SK-N-SH (cell line): ENCODE measurements around the gene ATF6. TPM values are rescaled to one million over a fixed set of nuclear protein-coding genes. Genes with fewer than 3 reads are reported as not detected.

ENCODE experiments used
- CTCF ChIA-PET: fragments of 300-600, 350-600 bp; formaldehyde crosslinking; extraction: SDS; loops from one replicate; lab custom pipeline; 2021; lab: Yijun Ruan, JAX
- POLR2A ChIA-PET: fragments of 350-600 bp; sonication (Branson Sonifier 250); formaldehyde crosslinking; extraction: SDS; loops from one replicate; lab custom pipeline; 2020; ENCODE audit warnings: antibody characterized with exemption, inconsistent platforms; lab: Yijun Ruan, JAX
- DNase-seq: peaks from one replicate; pipeline ENCODE4 v3.0.0; 2012
- H2AFZ ChIP-seq: fragments of 200-600 bp; sonication (generic); 2 replicates; pipeline ENCODE4 v1.8.1; 2016; ENCODE audit warnings: antibody characterized with exemption, mild to moderate bottlenecking, low read depth
- H3F3A ChIP-seq: fragments of 200-600 bp; sonication (generic); replicated peaks from 2 replicates; pipeline ENCODE3; 2016; ENCODE audit warnings: antibody characterized with exemption, mild to moderate bottlenecking; ENCODE audit not compliant: insufficient read depth
- H3K27ac ChIP-seq, 2 experiments: fragments of 200-500 bp in 1 of 2; fragments of 200-600 bp in 1 of 2; sonication (Bioruptor generic) in 1 of 2; sonication (generic), shearing (Covaris generic) in 1 of 2; 2 replicates each; pipeline versions ENCODE4 v1.5.1 to v1.6.1; 2014 to 2016; ENCODE audit warnings: low read depth in 2 of 2, inconsistent platforms in 1 of 2, low read length in 1 of 2, mild to moderate bottlenecking in 1 of 2, mixed read lengths in 1 of 2
- H3K27me3 ChIP-seq: fragments of 200-600 bp; sonication (generic), shearing (Covaris generic); 2 replicates; pipeline ENCODE4 v1.6.1; 2016; ENCODE audit warnings: mixed run types; ENCODE audit not compliant: insufficient read depth
- H3K36me3 ChIP-seq, 2 experiments: fragments of 200-500 bp in 1 of 2; fragments of 200-600 bp in 1 of 2; sonication (Bioruptor generic) in 1 of 2; sonication (generic) in 1 of 2; replicated peaks in 1 of 2; 2 replicates each; pipeline versions ENCODE3 to v1.5.1; 2014 to 2016; ENCODE audit warnings: low read length in 1 of 2, mild to moderate bottlenecking in 1 of 2; ENCODE audit not compliant: insufficient read depth in 2 of 2, control insufficient read depth in 1 of 2
- H3K4me1 ChIP-seq, 2 experiments: fragments of 200-500 bp in 1 of 2; fragments of 200-600 bp in 1 of 2; sonication (Bioruptor generic) in 1 of 2; sonication (generic), shearing (Covaris generic) in 1 of 2; 2 replicates each; pipeline versions ENCODE4 v1.5.1 to v1.6.1; 2014 to 2016; ENCODE audit warnings: low read depth in 1 of 2, low read length in 1 of 2, mixed run types in 1 of 2; ENCODE audit not compliant: insufficient read depth in 2 of 2, control insufficient read depth in 1 of 2
- H3K4me2 ChIP-seq: fragments of 200-600 bp; sonication (generic), shearing (Covaris generic); 2 replicates; pipeline ENCODE4 v1.6.1; 2017; ENCODE audit warnings: mixed run types
- H3K4me3 ChIP-seq, 2 experiments: fragments of 200-500 bp in 1 of 2; fragments of 200-600 bp in 1 of 2; sonication (Bioruptor generic) in 1 of 2; sonication (generic), shearing (Covaris generic) in 1 of 2; 2 replicates each; pipeline versions ENCODE4 v1.5.1 to v1.8.1; 2014 to 2016; ENCODE audit warnings: low read depth in 2 of 2, inconsistent platforms in 1 of 2, low read length in 1 of 2, mild to moderate bottlenecking in 1 of 2, mixed read lengths in 1 of 2, moderate library complexity in 1 of 2
- H3K79me2 ChIP-seq: fragments of 200-600 bp; sonication (generic); 2 replicates; pipeline ENCODE4 v1.8.1; 2017; ENCODE audit warnings: mild to moderate bottlenecking; ENCODE audit not compliant: insufficient read depth
- H3K9ac ChIP-seq: fragments of 200-600 bp; sonication (generic); 2 replicates; pipeline ENCODE4 v1.6.1; 2017; ENCODE audit warnings: mixed run types
- H3K9me2 ChIP-seq: fragments of 200-600 bp; sonication (generic); 2 replicates; pipeline ENCODE4 v1.6.1; 2017; ENCODE audit warnings: mixed run types
- H3K9me3 ChIP-seq: fragments of 200-600 bp; sonication (generic); 2 replicates; pipeline ENCODE4 v1.6.1; 2017; ENCODE audit warnings: mixed run types, mild to moderate bottlenecking, moderate library complexity
- H4K20me1 ChIP-seq: fragments of 200-600 bp; sonication (generic); 2 replicates; pipeline ENCODE4 v1.6.1; 2017; ENCODE audit warnings: mild to moderate bottlenecking, mixed run types; ENCODE audit not compliant: insufficient read depth
- CHD2 ChIP-seq: fragments of 150-350 bp; IDR thresholded peaks from 2 replicates; pipeline ENCODE4 v1.6.1; 2018; ENCODE audit warnings: low read length; ENCODE audit not compliant: partially characterized antibody
- ELF1 ChIP-seq: IDR thresholded peaks from 2 replicates; pipeline ENCODE4 v1.4.0; 2012
- EP300 ChIP-seq, 2 experiments: IDR thresholded peaks; 2 replicates each; pipeline versions ENCODE4 v1.4.0 to v1.6.1; 2012; ENCODE audit warnings: borderline replicate concordance in 1 of 2, low read depth in 1 of 2, low read length in 1 of 2
- EZH2phosphoT487 ChIP-seq: fragments of 200-600 bp; sonication (generic); IDR thresholded peaks from 2 replicates; pipeline ENCODE4 v1.6.1; 2017; ENCODE audit warnings: low read depth, mixed run types, mild to moderate bottlenecking, antibody characterized with exemption, moderate library complexity, borderline replicate concordance
- FOXJ3 ChIP-seq: sonication (generic); formaldehyde crosslinking; IDR thresholded peaks from 2 replicates; pipeline ENCODE4 v1.5.1; 2020; ENCODE audit warnings: mild to moderate bottlenecking, missing genetic modification reagents
- FOXM1 ChIP-seq: IDR thresholded peaks from 2 replicates; pipeline ENCODE4 v1.4.0; 2012; ENCODE audit warnings: low read depth, mild to moderate bottlenecking
- GABPA ChIP-seq: IDR thresholded peaks from 2 replicates; pipeline ENCODE4 v1.4.0; 2012; ENCODE audit warnings: low read depth, mild to moderate bottlenecking
- GATA2 ChIP-seq: sonication (generic); formaldehyde crosslinking; IDR thresholded peaks from 2 replicates; pipeline ENCODE4 v1.5.0; 2020; ENCODE audit warnings: mild to moderate bottlenecking, missing genetic modification reagents
- JUND ChIP-seq: IDR thresholded peaks from 2 replicates; pipeline ENCODE4 v1.4.0; 2012
- POLR2AphosphoS5 ChIP-seq: IDR thresholded peaks from 2 replicates; pipeline ENCODE4 v1.6.1; 2012; ENCODE audit warnings: low read depth, low read length
- RCOR1 ChIP-seq: fragments of 150-350 bp; IDR thresholded peaks from 2 replicates; pipeline ENCODE4 v1.6.1; 2017; ENCODE audit warnings: antibody characterized with exemption, low read length
- RFX5 ChIP-seq: IDR thresholded peaks from 2 replicates; pipeline ENCODE4 v1.6.1; 2012; ENCODE audit warnings: mild to moderate bottlenecking, improper control_type of control experiment, low read length
- RXRA ChIP-seq: IDR thresholded peaks from 2 replicates; pipeline ENCODE4 v1.4.0; 2012; ENCODE audit warnings: low read depth, mild to moderate bottlenecking, borderline replicate concordance
- SMC3 ChIP-seq: IDR thresholded peaks from 2 replicates; pipeline ENCODE4 v1.6.1; 2012; ENCODE audit warnings: low read depth, low read length, improper control_type of control experiment
- TAF1 ChIP-seq: IDR thresholded peaks from 2 replicates; pipeline ENCODE4 v1.6.1; 2012; ENCODE audit warnings: low read depth, mild to moderate bottlenecking, low read length, moderate library complexity, borderline replicate concordance
- YY1 ChIP-seq: IDR thresholded peaks from 2 replicates; pipeline ENCODE4 v1.4.0; 2012; ENCODE audit warnings: low read depth, mild to moderate bottlenecking
- WGBS: methylation state at CpG from one replicate; pipeline ENCODE4 v1.1.6; 2017; ENCODE audit warnings: low lambda C conversion rate; 5-methylcytosine and 5-hydroxymethylcytosine counted together
- polyA plus RNA-seq, 3 experiments: library from polyadenylated mRNA; depleted of rRNA; stranded (reverse); fragments of >200 nt; gene quantifications; 2 replicates each; pipeline ENCODE4 v1.2.3, GENCODE V29; 2012
- TF ChIP-seq, protein P1 (sequence below): fragments of 150-350 bp; IDR thresholded peaks from 2 replicates; pipeline ENCODE4 v1.6.1; 2017; ENCODE audit warnings: antibody characterized with exemption, low read length, low read depth, borderline replicate concordance
- TF ChIP-seq, protein P2 (sequence below): IDR thresholded peaks from 2 replicates; pipeline ENCODE4 v1.4.0; 2012; ENCODE audit warnings: low read depth
- TF ChIP-seq, protein P3 (sequence below): fragments of 150-350 bp; IDR thresholded peaks from 2 replicates; pipeline ENCODE4 v1.6.1; 2016; ENCODE audit warnings: mild to moderate bottlenecking, low read depth, low read length
- TF ChIP-seq, protein P4 (sequence below): IDR thresholded peaks from 2 replicates; pipeline ENCODE4 v1.4.0; 2012; ENCODE audit warnings: low read depth, borderline replicate concordance

Gene ATF6
- polyA plus RNA-seq, 1 of the 3 experiments (the other 2 are of a cell fraction), result 8.8 TPM

DNA sequence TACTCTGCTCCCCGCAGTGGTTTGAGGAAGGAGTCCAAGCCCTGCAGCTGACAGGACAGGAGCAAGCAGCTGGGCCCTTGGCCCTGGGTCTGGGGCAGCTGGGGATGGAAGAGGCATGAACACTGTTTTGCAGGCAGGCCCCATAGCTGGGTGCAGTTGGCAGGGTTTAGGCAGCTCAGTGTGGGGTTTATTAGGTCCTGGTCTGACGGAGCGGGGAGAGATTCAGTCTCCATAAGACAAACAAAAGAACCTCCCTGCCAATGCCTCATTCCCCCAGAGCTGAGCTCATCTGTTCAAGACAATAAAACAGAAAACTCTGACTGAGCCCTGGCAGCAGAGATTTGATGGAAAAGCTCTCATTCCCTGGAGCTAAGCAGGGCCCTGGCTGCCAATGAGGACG, 220.2 kb downstream of the ATF6 start:
- Histone ChIP-seq H3K27ac (no peak overlapping the region), H3F3A (no peaks in the 10 kb centered on the region), H3K27me3 (no peaks in the 10 kb centered on the region), H3K79me2 (no peaks in the 10 kb centered on the region), H2AFZ (no peak overlapping the region), H3K4me3 (no peak overlapping the region), H3K4me1 (no peaks in the 10 kb centered on the region), H4K20me1 (no peaks in the 10 kb centered on the region), H3K9me3 (no peaks in the 10 kb centered on the region), H3K36me3 (no peaks in the 10 kb centered on the region), H3K9me2 (no peaks in the 10 kb centered on the region), H3K4me2 (no peak overlapping the region), H3K9ac (no peak overlapping the region)
- no peak for DNase-seq
- WGBS, result 79% methylated on average over 2 of the region's 4 CpGs
- no peak for TF ChIP-seq FOXJ3 (CRISPR knock-in tag)
- no peak for TF ChIP-seq EP300 (IDR thresholded peaks at IDR 0.05; ENCODE audit: borderline replicate concordance in 1 of 2, low read depth in 1 of 2, low read length in 1 of 2)
- no peak for TF ChIP-seq EZH2phosphoT487
- no peak for TF ChIP-seq RXRA
- TF ChIP-seq, protein P1, sequence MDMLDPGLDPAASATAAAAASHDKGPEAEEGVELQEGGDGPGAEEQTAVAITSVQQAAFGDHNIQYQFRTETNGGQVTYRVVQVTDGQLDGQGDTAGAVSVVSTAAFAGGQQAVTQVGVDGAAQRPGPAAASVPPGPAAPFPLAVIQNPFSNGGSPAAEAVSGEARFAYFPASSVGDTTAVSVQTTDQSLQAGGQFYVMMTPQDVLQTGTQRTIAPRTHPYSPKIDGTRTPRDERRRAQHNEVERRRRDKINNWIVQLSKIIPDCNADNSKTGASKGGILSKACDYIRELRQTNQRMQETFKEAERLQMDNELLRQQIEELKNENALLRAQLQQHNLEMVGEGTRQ, result no peak
- no peak for TF ChIP-seq RFX5
- TF ChIP-seq FOXM1, result no peak
- TF ChIP-seq CHD2, result no peak
- TF ChIP-seq ELF1, result no peak
- no peak for TF ChIP-seq GABPA
- TF ChIP-seq SMC3, result no peak
- TF ChIP-seq GATA2 (CRISPR knock-in tag), result no peak
- TF ChIP-seq, protein P2, sequence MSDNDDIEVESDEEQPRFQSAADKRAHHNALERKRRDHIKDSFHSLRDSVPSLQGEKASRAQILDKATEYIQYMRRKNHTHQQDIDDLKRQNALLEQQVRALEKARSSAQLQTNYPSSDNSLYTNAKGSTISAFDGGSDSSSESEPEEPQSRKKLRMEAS, result no peak
- TF ChIP-seq POLR2AphosphoS5, result no peak
- TF ChIP-seq RCOR1, result no peak
- TF ChIP-seq TAF1, result no peak
- POLR2A ChIA-PET, result no interaction called here
- CTCF ChIA-PET, result no interaction called here

DNA sequence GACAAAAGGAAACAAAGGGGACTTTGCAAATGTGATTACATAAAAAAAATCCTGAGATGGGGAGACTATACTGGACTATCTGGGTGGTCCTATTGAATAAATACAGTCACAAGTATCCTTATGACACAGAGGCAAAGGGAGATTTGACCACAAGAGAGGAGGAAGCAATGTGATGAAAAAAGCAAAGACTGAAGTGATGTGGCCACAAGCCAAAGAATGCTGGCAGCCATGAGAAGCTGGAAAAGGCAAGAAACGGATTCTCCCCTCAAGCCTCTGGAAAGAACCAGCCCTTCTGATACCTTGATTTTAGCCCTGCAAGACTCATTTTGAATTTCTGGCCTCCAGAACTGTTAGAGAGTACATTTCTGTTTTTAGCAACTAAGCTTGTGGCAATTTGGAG, 221.2 kb downstream of the ATF6 start:
- Histone ChIP-seq H4K20me1 (no peaks in the 10 kb centered on the region), H3K79me2 (no peaks in the 10 kb centered on the region), H3K4me2 (no peak overlapping the region), H3F3A (no peaks in the 10 kb centered on the region), H3K9me3 (no peaks in the 10 kb centered on the region), H3K4me3 (no peak overlapping the region), H2AFZ (no peak overlapping the region), H3K4me1 (no peaks in the 10 kb centered on the region), H3K36me3 (peaks cover 0 to 1% of the 10 kb centered on the region in 2 experiments), H3K9me2 (no peaks in the 10 kb centered on the region), H3K27ac (no peak overlapping the region), H3K9ac (no peak overlapping the region), H3K27me3 (no peaks in the 10 kb centered on the region)
- no peak for DNase-seq
- ChIA-PET CTCF (no interaction called here), POLR2A (no interaction called here)
- WGBS, result 50% methylated on average over 1 of the region's 1 CpG
- TF ChIP-seq, protein P3, sequence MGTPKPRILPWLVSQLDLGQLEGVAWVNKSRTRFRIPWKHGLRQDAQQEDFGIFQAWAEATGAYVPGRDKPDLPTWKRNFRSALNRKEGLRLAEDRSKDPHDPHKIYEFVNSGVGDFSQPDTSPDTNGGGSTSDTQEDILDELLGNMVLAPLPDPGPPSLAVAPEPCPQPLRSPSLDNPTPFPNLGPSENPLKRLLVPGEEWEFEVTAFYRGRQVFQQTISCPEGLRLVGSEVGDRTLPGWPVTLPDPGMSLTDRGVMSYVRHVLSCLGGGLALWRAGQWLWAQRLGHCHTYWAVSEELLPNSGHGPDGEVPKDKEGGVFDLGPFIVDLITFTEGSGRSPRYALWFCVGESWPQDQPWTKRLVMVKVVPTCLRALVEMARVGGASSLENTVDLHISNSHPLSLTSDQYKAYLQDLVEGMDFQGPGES, result no peak
- TF ChIP-seq YY1, result no peak
- TF ChIP-seq FOXJ3 (CRISPR knock-in tag), result no peak
- TF ChIP-seq, protein P4, sequence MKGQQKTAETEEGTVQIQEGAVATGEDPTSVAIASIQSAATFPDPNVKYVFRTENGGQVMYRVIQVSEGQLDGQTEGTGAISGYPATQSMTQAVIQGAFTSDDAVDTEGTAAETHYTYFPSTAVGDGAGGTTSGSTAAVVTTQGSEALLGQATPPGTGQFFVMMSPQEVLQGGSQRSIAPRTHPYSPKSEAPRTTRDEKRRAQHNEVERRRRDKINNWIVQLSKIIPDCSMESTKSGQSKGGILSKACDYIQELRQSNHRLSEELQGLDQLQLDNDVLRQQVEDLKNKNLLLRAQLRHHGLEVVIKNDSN, result no peak
- no peak for TF ChIP-seq JUND
